HuH-7 (cell line): ENCODE results near the gene POR.
"Not testable (repeated sequence)": the region's sequence is repeated elsewhere in the genome, so short reads cannot be mapped to it uniquely, and the experiment has no call there.

ENCODE experiments used
- DNase-seq: peaks from one replicate; pipeline ENCODE4 v3.0.0; 2011; ENCODE audit warnings: low spot score

POR gene

GRCh38 chr7:75885036-75885435 is 29.9 kb upstream of the POR start:
- no peak for DNase-seq

DNA sequence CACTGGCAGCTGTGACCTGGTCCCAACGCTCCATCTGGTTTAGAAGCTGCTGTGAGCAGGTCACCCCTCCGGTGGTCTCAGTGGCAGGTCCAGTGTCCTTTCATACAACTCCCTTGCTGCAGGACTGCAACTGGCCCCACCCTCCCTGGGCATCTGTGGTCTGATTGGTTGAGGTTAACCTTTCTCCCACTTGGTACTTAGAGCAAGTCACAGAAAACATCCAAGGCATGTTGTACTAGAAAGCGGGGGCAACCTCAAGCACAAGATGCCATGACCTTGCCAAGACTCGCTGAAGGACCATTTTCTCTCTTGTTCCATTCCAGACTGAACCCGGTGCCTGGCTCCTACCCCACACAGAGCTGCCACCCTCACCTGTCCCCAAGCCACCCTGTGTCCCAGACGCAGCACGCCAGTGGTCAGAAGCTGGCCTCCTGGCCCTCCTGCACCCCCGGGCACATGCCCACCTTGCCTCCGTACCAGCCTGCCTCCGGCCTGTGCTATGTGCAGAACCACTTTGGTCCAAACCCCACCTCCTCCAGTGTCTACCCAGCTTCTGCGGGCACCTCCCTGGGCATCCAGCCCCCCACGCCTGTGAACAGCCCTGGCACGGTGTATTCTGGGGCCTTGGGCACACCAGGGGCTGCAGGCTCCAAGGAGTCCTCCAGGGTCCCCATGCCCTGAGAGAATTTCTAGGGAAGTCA is 27.1 kb upstream of the POR start:
- no peak for DNase-seq

DNA sequence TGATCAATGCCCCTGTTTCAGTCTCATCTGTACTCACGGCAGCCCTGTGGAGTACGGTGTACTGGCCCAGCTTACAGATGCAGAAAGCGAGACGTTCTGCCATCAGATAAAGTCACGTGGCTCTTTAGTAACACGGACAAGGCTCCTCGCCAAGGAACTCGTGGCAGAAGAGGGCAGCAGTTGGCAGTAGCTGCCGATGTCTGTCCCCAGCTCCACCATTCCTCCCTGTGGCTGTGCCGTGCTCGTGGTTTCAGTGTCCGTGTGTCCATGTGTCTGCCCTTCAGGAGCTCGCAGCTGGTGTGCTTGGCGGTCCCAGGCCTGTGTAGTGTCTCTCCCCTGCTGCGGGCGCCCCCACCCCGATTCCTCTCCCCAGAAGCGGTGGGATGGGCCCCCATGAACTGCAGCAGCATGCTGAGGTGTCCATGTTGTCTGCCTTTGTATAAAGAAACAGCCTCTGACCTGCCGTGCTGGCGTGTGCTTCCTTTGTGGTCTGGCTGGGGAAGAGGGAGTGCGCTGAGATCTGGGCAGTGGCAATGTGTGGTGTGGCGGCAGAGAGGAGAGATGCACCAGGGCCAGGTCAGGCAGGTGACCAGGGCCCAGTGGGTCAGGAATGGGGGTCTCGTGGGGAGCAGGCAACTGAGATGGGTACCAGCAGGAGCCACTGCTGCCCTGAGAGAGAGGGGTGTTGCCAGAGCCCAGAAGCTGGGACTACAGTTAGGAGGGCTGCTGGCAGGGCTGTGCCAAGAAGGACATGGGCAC is 26.3 kb upstream of the POR start:
- DNase-seq: no peak

DNA sequence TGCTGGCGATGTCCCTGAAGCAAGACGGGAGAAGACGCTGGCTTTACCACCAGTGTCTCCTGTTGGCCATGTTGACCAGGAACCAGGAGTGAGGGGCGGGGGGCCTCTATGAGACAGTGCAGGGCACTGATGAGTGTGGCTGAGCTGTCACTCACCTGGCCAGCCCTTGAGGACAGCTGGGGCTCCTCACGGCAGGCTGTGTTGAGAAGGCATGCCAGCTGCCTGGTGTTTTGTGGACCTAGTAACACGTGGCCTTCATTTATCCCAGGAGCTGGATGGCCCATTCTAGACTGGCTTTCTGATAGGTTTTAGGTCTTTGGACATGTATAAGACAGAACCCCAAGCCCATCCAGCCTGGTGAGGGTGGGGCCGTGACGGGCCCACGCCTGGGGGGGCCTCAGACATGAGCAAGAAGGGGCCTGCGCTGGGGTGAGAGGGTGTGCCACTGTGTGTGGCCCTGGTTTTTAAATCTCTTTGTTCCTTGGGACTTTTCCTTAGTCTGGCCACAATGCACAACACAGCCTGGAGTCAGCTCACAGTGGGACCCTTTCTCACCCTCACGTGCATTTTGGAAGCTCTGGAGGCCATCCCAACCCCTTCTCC is 25.6 kb upstream of the POR start:
- no peak for DNase-seq

DNA sequence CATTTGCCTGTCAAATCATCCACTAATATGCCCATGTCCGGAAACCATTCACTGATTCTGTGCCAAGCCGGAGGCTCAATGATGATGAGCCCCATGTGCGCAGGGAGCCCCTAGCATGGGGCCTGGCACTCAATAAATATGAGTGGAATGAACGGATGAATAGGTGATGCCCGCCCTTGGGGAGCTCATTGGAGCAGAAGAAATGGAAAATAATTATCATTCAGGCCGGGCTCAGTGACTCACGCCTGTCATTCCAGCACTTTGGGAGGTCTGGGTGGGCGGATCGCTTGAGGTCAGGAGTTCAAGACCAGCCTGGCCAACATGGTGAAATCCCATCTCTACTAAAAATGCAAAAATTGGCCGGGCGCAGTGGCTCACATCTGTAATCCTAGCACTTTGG is 25.1 kb upstream of the POR start:
- no peak for DNase-seq

- DNase-seq: not testable (repeated sequence)
Measured at GRCh38 chr7:75891237-75891636, 23.7 kb upstream of the POR start.

GRCh38 chr7:75891815-75892411 is 23.0 kb upstream of the POR start:
- DNase-seq: no peak

DNA sequence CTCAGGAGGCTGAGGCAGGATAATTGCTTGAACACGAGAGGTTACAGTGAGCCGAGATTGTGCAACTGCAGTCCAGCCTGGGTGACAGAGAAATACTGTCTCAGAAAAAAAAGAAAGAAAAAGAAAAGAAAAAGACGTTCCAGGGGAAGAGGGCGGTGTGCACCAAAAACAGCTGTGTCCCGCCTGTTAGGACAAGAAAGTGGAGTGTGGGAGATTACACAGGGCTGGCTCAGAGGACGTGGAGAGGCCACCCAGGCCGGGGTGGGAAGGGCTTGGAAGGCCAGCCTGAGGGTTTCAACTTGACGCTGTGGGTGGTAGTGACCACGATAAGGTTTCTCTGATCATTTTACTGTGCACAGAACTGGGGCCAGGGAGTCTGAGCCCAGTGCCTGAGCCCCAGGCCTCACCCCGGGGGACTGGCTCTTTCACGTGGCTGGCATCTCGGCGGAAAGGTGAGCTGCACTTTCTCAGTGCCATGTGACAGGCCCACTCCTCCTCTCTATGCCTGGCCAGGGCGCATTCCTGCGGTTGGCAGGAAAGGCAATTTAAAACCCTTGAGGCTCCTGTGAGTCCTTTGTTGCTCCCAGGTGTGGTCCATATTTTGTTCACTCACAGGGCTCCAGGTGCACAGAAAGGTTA is 22.2 kb upstream of the POR start:
- DNase-seq: no peak

GRCh38 chr7:75896803-75897327 is 18.1 kb upstream of the POR start:
- no peak for DNase-seq

DNA sequence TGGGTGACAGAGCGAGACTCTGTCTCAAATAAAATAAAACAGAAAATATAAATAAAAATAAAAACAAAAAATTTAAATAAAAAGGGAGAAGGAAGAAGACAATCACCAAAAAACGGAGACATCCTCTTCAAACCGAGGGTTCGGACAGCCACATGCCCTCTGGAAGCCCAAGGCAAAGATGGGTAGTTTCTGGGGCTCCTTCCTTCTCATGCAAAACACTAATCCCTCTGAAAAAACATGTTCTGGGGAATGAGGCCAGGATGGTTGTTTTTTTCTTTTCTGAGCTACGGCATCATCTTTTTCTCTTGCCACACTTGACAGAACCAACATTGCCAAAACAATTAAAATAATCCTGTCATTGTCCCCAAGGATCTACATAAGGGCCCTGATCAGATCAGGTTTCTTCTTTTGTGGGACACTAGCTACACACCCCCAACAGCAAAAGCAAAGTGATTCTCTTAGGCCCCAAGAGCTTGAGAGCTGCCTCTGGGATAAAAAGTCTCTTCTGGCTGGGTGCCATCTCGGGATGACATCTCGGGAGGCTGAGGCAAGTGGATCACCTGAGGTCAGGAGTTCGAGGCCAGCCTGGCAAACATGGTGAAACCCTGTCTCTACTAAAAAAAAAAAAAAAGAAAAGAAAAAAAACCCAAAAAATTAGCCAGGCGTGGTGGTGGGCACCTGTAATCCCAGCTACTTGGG is 14.2 kb upstream of the POR start:
- DNase-seq: no peak

GRCh38 chr7:75905785-75906604 is 9.0 kb upstream of the POR start:
- peak; percentile 69 for DNase-seq

- peak; percentile 49 for DNase-seq
Measured at GRCh38 chr7:75906991-75907667, 7.8 kb upstream of the POR start.

- DNase-seq: not testable (repeated sequence)
Measured at GRCh38 chr7:75907668-75908039, 7.3 kb upstream of the POR start.

DNA sequence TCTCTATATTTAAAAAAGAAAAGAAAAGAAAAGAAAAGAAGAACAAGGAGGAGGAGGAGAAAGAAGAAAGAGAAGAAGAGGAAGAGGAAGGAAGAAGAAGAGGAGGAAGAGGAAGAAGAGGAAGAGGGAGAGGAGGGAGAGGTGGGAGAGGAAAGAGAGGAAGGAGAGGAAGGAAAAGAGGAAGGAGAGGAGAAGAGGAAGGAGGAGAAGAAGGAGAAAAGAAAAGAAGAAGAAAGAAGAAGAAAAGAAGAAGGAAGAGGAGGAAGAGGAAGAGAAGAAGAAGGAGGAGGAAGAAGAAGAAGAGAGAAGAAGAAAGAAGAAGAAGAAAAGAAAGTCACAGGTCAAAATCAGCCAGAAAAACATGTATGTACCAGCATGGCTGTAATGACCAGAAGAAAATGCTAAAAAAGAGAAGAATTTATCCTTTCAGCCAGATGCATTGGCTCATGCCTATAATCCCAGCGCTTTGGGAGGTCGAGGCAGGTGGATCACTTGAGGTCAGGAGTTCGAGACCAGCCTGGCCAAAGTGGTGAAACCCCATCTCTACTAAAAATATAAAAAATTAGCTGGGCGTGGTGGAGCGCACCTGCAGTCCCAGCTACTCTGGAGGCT is 5.3 kb upstream of the POR start:
- no peak for DNase-seq

- DNase-seq: not testable (repeated sequence)
Measured at GRCh38 chr7:75911186-75911585, 3.8 kb upstream of the POR start.

DNA sequence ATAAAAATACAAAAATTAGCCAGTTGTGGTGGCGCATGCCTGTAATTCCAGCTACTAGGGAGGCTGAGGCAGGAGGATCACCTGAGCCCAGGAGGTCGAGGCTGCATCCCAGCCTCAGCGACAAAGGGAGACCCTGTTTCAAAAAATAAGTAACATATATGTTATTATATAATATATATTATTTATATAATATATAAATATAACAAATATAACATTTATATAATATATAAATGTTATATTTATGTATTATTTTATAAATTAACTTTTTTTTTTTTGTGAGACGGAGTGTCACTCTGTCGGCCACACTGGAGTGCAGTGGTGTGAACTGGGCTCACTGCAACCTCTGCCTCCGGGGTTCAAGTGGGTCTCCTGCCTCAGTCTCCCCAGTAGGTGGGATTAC is 1.5 kb upstream of the POR start:
- DNase-seq: no peak

DNA sequence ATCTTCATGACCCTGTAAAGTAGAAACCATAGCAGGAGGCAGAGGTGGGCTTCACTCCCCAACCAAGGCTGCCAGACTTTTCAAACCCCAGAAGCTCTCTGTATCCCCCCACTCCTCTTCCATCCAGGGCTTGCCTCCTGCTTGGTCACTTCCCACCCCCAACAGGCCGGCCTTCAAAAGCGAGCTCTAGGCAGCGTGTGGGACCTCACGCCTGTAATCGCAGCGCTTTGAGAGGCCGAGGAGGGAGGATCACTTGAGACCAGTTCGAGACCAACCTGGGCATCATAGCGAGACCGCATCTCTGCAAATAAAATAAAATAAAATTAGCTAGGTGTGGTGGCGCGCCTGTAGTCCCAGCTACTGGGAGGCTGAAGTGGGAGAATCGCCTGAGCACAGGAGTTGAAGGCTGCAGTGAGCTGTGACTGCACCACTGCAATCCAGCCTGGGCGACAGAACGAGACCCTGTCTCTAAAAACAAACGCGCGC is 743 bp upstream of the POR start:
- no peak for DNase-seq

GRCh38 chr7:75915416-75916156 is 631 bp downstream of the POR start:
- DNase-seq: no peak

GRCh38 chr7:75916259-75916658 is 1.3 kb downstream of the POR start:
- no peak for DNase-seq
